Measurements from ENCODE around the gene LIN54. TPM values are rescaled to one million over a fixed set of nuclear protein-coding genes. Genes with fewer than 3 reads are reported as not detected.
A peak's percentile ranks its signal among the peaks of the same experiment; 100 is the strongest.

The LIN54 gene
- total RNA-seq, 1 donor from 2014 or later = 12.3 TPM

GRCh38 chr4:82890901-82891706 lies 119.5 kb downstream of the LIN54 start, which contains the start of gene SEC31A:
Gene SEC31A, minus strand, starts transcription at chr4:82891153. Its CDS starts 9,217 bp downstream, at chr4:82881936.
- Mint-ChIP-seq H3K27me3 (ENCODE audit: low read depth) (no peaks in the 10 kb centered on the region), H3K27ac (ENCODE audit: unreplicated experiment) (peak within 1 kb of the TSS; percentile 99), H3K36me3 (ENCODE audit: low read depth) (peaks cover 20% of the 10 kb centered on the region), H3K9me3 (ENCODE audit: low read depth) (no peaks in the 10 kb centered on the region), H3K4me1 (ENCODE audit: low read depth) (peaks cover 54% of the 10 kb centered on the region), H3K4me3 (ENCODE audit: unreplicated experiment) (peak within 1 kb of the TSS; percentile 92)
- DNase-seq (ENCODE audit: low spot score) = peak; percentile 98
- peak; percentile 46 for TF ChIP-seq CTCF (IDR thresholded peaks at IDR 0.05)

- no peak for DNase-seq (ENCODE audit: low spot score)
- Mint-ChIP-seq H3K4me1 (ENCODE audit: low read depth) (peaks cover 56% of the 10 kb centered on the region), H3K9me3 (ENCODE audit: low read depth) (no peaks in the 10 kb centered on the region), H3K36me3 (ENCODE audit: low read depth) (peaks cover 18% of the 10 kb centered on the region), H3K4me3 (ENCODE audit: unreplicated experiment) (peak overlapping the region; percentile 92), H3K27ac (ENCODE audit: unreplicated experiment) (peak overlapping the region; percentile 99), H3K27me3 (ENCODE audit: low read depth) (no peaks in the 10 kb centered on the region)
- no peak for TF ChIP-seq CTCF (IDR thresholded peaks at IDR 0.05)
These were observed 120.1 kb downstream of the LIN54 start for GRCh38 chr4:82890528-82890900.

GRCh38 chr4:82889287-82889686 lies 121.3 kb downstream of the LIN54 start:
- TF ChIP-seq CTCF (IDR thresholded peaks at IDR 0.05) = no peak
- peaks cover 60% of the 10 kb centered on the region for H3K4me1 Mint-ChIP-seq (ENCODE audit: low read depth)
- no peak for DNase-seq (ENCODE audit: low spot score)
- H3K9me3 Mint-ChIP-seq (ENCODE audit: low read depth) = no peaks in the 10 kb centered on the region
- H3K4me3 Mint-ChIP-seq (ENCODE audit: unreplicated experiment) = peak overlapping the region; percentile 92
- H3K27ac Mint-ChIP-seq (ENCODE audit: unreplicated experiment) = peak overlapping the region; percentile 99
- H3K27me3 Mint-ChIP-seq (ENCODE audit: low read depth) = no peaks in the 10 kb centered on the region
- H3K36me3 Mint-ChIP-seq (ENCODE audit: low read depth) = peaks cover 11% of the 10 kb centered on the region

- no peak for TF ChIP-seq CTCF (IDR thresholded peaks at IDR 0.05)
- H3K27me3 Mint-ChIP-seq (ENCODE audit: low read depth) = no peaks in the 10 kb centered on the region
- H3K27ac Mint-ChIP-seq (ENCODE audit: unreplicated experiment) = peak overlapping the region; percentile 86
- peak overlapping the region; percentile 66 for H3K4me3 Mint-ChIP-seq (ENCODE audit: unreplicated experiment)
- H3K36me3 Mint-ChIP-seq (ENCODE audit: low read depth) = peaks cover 6% of the 10 kb centered on the region
- no peak for DNase-seq (ENCODE audit: low spot score)
- no peaks in the 10 kb centered on the region for H3K9me3 Mint-ChIP-seq (ENCODE audit: low read depth)
- H3K4me1 Mint-ChIP-seq (ENCODE audit: low read depth) = peaks cover 54% of the 10 kb centered on the region
These were observed 124.3 kb downstream of the LIN54 start for GRCh38 chr4:82886147-82886942.

DNA sequence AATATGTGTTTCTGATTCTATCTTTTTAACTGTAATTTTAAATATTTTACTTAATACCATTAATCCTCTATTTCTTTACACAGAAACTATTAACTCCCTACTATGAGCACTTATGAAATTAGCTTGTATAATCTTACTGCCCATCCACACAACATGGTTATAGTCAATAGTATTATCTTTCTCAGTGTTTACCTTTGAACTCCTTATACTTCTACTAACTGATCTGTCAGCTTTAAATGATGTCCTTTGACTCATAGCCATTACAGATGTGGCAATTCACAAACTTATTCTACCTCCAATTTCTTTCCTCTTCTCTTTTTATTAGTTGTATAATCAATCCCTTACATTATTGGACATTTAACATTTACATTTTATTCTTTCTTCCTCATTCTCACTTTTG lies 125.2 kb downstream of the LIN54 start:
- DNase-seq (ENCODE audit: low spot score) = no peak

More for the DNA sequence above, 125.2 kb downstream of the LIN54 start:
- Mint-ChIP-seq H3K9me3 (ENCODE audit: low read depth) (no peaks in the 10 kb centered on the region), H3K4me3 (ENCODE audit: unreplicated experiment) (peak overlapping the region; percentile 66), H3K27me3 (ENCODE audit: low read depth) (no peaks in the 10 kb centered on the region), H3K4me1 (ENCODE audit: low read depth) (peaks cover 60% of the 10 kb centered on the region), H3K36me3 (ENCODE audit: low read depth) (peaks cover 8% of the 10 kb centered on the region), H3K27ac (ENCODE audit: unreplicated experiment) (peak overlapping the region; percentile 86)
- no peak for TF ChIP-seq CTCF (IDR thresholded peaks at IDR 0.05)
